ENCODE measurements around the gene DNM2. TPM values are rescaled to one million over a fixed set of nuclear protein-coding genes. Genes with fewer than 3 reads are reported as not detected.
"Not testable (repeated sequence)": the region's sequence is repeated elsewhere in the genome, so short reads cannot be mapped to it uniquely, and the experiment has no call there.

DNM2 gene
- polyA plus RNA-seq, 1 donor: 75.8 TPM

DNA sequence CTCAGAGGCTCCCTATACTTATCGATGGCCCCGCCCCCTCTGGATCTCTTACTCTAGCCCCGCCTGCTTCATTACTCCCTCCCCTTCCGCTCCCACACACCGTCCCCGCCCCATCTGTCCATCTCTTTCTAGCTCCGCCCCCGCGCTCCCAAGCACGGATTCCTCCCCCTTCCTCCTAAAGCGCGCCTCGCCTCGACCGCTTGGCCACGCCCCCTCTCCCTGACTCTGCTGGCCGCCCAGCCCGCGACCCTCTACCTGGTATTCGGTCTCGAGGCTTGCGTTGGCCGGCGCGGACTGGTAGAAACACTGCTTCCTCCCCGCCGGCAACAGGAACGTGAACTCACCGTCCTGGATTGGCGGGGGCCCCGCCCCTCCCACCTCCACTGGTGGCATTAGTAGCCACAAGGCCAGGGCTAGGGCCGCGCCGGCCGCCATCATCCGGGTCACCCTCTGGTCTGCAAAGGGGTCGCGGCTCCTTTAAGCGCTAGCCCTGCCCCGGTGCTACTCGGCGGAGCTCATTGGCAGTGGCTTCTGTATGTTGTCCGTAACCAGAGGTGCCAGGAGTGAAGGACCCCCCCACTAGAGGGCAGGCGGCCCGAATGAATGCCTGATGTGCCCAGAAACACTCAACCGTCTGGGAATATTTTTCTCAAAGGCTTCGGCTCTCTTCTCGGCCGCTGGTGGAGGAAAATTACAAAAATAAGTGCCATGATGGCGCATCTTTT lies 118.0 kb downstream of the DNM2 start, which contains the start of gene TMED1:
Gene TMED1 (minus strand): TSS at position 459 of the 725 bp plus-strand sequence. CDS start 21 bp downstream, at position 438.
- peak; percentile 90 for DNase-seq (ENCODE audit: low read depth)

DNA sequence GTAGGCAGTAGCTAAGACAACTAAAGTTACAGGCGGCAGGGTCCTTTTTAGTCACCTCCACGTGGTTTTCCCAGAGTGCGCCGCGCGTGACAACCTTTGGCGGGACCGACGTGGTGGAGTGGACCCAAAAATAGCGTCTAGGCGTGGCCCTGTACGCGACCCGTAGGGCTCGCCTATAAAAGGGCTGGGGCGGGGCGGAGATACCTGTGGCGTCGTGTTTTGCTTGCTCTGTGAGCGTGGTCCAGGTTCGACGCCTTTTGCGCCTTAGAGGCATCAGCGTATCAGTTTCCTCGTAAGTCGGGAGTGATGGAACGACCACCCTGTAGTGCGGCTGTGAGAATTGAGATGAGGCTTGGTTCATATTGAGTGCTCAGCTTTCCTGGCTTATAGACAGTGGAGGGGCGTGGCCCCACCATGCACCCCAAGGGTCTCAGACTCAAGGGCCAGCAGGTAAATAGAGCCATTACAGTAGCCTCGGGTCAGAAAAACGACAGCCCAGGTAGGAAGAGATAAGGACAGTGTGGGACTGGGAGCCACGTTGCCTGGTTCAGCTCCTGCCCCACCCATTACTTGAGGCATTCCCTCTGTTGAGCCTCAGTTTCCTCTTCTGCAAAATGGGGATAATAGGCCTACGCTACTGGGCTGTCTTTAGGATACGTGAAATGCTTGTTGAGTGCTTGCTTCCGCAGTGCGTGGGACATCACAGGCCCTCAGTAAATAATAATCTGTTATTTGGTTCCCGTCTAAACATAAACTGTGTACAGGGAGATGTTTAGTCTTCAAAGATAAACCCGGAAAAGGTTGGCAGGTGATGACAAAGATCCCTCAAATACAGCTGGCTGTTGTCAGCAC lies 118.8 kb downstream of the DNM2 start:
- DNase-seq (ENCODE audit: low read depth): no peak

DNA sequence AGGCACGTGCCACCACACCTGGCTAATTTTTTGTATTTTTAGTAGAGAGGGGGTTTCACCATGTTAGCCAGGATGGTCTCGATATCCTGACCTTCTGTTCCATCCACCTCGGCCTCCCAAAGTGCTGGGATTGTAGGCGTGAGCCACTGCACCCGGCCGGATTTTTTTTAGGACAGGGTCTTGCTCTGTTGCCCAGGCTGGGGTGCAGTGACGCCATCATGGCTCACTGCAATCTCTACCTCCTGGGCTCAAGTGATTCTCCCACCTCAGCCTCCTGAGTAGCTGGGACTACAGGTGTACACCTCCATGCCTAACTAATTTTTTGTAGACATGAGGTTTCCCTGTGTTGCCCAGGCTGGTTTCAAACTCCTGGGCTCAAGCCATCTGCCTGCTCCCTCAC lies 119.8 kb downstream of the DNM2 start:
- DNase-seq (ENCODE audit: low read depth): not testable (repeated sequence)

DNA sequence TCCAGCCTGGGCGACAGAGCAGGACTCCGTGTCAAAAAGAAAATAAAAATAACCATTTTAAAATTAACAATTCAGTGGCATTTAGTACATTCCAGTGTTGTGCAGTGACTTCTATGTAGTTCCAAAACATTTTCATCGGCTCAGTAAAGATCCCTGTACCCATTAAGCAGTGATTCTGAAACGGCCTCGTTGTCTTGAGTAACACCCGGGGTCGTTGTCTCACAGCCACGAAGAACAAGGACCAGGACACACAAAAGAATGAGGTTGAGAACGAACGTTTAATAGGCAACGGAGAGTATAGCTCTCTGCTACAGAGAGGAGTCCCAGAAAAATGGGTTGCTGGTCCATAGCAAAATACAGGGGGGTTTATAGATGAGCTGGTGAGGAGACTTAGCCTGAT lies 120.5 kb downstream of the DNM2 start:
- no peak for DNase-seq (ENCODE audit: low read depth)

DNA sequence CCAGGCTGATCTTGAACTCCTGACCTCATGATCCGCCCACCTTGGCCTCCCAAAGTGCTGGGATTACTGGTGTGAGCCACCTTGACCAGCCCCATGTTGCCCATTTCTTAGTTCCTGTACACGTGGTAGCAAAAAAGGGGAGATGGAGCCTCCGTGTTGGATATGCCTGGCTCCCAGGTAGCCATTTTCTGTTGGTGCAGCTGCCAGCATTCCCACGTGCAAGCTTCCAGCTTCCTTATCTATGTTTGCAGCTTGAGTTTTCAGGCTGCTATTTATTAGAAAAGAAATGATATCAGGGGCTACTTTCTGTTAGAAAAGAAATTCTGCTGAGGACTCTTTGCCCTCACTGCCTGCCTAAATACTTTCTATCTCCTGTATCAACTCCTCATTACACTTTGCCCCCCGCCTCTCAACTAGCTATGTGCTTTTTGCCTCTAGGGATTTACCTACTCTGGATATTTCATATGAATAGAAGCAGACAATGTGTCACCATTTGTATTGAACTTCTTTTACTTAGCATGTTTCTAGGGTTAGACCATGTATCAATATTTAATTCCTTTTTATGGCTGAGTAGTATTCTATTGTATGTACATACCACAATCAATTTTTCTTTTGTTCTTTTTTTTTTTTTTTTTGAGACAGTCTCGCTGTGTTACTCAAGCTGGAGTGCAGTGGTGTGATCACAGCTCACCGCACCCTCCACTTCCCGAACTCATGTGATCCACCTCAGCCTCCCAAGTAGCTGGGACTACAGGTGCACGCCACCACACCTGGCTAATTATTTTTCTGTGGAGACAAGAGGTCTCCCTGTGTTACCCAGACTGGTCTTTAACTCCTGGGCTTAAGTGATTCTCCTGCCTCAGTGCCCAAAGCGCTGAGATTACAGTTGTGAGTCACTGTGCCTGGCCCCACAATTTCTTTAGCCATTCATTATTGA lies 121.5 kb downstream of the DNM2 start:
- no peak for DNase-seq (ENCODE audit: low read depth)

DNA sequence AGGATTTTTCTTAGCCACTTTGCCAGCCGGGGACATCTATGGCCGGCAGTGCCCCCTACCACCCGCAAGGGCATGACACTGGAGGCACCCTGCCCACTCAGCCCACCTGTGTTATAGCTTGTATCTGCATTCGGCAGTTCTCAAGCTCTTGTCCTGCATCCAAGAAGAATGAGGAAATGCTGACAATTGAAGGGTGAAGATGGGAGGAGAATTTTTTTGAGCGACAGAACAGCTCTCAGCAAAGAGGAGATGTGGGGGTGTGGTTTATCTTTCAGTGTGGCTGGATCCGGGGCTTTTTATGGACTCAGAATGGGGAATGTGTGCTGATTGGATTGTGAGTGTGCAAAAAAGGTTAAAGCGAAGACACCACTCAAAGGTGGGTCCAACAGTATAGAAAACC lies 124.9 kb downstream of the DNM2 start:
- no peak for DNase-seq (ENCODE audit: low read depth)

DNA sequence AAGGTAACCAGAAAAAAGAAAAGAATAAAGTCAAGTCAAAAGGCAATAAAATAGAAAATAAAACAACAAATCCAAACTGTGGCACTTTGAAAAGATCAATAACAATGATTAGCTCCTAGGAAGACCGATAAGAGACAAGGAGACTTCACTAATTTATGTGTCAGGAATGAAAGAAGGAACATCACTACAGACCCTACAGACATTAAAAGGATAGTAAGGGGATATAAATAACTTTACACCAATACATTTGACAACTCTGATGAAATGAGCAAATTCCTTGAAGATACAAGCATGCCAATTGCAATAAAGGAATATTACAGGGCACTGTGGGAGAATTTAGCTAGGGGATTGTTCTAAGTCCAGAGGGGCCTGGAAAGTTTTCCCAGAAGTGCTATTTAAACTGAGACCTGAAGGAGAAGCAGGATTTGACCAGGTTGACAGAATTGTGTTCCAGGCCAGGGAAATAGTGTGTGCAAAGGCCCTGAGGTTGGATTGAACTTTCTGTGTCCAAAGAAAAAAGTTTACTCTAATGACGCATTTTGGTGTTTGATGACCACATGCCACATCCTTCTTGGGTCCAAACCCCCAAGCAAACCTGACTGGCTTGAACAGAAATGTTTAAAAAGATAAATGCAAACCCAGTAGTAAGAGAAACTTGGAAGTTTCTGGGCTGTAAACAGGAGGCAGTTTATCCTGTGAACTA lies 128.8 kb downstream of the DNM2 start:
- DNase-seq (ENCODE audit: low read depth): no peak

DNA sequence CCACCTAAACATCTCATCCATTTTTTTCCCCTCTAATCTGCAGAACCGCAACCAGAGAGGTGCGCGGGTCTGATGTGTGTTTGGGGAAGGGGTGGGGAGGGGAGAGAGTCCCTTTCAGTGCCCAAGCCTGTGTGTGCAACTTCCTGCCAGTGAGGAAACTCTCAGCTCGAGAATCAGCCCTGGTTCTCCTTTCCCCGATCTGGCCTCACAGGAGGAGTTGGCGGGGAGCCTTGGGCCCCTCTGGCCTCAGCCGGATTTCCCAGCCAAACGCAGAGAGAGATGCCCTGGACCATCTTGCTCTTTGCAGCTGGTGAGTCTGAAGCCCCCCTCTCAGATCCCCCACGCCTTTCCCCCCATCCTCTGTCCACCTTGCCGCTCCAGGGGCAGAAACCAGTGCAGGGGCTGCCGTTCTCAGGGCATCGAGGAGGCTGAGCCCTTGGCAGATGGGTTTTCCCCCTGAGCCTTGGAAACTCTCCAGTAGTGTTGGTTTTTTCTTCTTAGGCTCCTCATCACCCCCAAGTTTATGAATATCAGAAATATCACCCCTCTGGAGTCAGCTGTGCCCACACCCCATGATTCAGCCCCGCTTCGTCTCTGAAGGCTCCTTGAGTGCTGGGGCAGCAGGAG lies 130.5 kb downstream of the DNM2 start, which contains the start of gene C19orf38:
Gene C19orf38 (plus strand): TSS at position 186 of the 627 bp plus-strand sequence. CDS start 94 bp downstream, at position 280.
- DNase-seq (ENCODE audit: low read depth): no peak

DNA sequence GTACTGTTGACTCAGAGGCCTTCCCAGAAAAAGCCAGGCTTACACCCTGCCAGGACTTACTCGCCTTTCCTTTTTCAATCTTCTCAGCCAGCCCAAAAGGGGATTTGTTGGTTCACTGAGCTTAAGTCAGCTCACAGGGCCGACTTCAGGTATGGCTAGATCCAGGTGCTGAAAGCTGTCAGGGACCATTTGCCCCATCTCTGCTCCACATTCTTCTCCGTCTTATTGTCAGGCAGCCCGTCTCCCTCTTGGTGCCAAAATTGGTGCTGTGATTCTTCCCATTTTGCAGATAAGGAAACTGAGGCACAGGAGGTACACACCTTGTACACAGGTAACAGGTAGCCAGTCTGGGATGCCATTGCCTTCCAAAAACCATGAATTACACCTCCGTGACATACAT lies 132.8 kb downstream of the DNM2 start:
- DNase-seq (ENCODE audit: low read depth): no peak

DNA sequence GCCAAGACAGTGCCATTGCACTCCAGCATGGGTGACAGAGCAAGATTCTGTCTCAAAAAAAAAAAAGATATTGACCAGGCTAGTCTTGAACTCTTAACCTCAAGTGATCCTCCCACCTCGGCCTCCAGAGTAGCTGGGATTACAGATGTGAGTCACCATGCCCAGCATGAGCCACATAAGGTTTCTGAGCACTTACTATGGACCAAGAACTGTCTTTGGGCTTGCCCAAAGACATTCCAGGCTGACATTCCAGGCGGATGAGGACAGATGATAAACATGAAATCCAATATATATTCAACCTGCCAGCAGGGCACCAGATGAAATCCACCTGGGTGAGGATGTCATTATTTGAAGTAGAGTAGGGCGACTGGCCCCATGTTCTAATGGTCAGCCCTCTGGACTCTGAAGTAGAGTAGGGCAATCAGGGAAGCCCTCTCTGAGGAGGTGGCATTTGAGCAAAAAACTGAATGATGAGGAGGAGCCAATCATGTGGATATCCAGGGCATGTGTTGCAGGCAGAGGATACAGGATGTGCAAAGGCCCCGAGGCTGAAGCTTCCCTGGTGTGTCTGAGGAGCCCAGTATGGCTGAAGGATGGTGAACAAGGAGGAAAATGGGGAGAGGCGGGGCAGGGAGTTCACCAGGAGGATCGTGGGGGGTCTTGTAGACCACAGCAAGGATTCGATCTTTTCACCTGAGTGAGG lies 134.4 kb downstream of the DNM2 start:
- DNase-seq (ENCODE audit: low read depth): no peak

DNA sequence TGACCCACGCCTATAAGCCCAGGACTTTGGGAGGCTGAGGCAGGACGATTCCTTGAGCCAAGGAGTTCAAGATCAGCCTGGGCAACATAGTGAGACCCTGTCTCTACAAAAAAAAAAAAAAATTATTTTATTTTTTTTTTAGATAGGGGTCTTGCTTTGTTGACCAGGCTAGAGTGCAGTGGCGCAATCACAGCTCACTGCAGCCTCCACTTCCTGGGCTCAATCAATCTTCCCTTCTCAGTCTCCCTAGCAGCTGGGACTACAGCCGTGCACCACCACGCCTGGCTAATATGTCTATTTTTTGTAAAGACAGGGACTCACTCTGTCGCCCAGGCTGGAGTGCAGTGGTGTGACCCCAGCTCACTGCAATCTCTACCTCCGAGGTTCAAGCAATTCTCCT lies 135.1 kb downstream of the DNM2 start:
- no peak for DNase-seq (ENCODE audit: low read depth)

DNA sequence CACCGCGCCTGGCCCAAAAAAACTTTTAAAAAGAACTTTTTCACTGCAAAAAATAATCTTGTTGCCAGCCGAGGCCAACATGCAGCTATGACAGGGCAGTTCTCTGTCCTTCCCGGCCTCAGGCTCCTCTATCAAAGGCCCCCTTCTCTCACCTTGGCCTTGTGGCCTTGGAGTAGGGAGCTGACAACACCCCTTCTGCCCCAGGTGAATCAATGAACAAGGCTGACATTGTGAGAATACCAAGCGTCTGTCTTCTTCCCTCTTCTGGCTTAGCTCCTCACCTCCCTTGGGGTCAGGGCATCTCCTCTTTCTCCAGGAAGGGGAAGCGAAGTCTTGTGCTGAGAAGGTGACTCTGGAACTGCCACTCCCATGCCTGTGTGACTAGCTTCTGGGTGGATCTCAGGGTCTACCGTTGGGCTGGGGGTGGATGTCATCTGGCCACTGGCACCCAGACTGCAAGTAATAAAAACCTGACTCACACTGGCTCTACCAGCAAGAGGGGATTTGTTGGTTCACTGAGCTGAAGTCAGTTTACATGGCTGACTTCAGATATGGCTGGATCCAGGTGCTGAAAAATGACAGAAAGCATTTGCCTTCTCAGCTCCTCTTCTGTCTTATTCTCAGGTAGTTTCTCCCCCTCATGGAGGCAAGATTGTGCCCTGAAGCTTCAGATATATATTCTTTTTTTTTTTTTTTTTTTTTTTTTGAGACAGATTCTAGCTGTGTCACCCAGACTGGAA lies 136.6 kb downstream of the DNM2 start:
- DNase-seq (ENCODE audit: low read depth): no peak

DNA sequence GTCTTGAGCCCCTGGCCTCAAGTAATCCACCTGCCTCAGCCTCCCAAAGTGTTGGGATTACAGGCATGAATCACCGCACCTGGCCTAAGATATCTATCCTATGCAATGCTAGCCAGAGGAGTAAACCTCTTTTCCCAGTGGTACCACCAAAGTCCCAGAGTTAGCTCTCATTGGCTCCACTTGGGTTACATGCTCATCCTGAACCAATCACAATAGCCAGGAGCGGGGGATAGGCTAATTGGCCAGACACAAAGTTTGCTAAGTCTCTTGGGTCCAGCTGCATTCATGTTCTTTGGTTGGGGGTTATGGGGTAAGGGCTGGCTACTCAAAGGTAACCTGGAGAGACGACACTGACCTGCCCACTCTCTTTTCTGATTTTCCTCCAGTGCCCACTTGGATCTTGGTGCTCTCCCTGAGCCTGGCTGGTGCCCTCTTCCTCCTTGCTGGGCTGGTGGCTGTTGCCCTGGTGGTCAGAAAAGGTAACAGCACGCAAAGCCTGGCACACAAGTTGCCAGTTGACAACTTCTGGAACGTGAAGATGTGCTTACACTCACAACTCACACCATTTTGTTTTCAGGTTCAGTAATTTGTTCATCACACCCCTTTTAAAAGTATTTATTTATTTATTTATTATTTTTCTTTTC lies 138.1 kb downstream of the DNM2 start:
- no peak for DNase-seq (ENCODE audit: low read depth)

DNA sequence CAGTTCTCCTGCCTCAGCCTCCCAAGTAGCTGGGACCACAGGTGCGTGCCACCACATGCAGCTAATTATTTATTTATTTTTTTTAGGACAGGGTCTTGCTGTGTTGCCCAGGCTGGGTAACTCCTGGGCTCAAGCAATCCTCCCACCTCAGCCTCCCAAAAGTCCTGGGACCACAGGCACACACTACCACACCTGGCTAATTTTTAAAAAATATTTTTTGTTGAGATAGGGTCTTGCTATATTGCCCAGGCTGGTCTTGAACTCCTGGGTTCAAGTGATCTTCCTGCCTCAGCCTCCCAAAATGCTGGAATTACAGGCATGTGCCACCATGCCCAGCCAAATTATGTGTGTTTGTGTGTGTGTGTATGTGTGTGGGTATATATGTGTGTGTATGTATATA lies 139.0 kb downstream of the DNM2 start:
- not testable (repeated sequence) for DNase-seq (ENCODE audit: low read depth)

DNA sequence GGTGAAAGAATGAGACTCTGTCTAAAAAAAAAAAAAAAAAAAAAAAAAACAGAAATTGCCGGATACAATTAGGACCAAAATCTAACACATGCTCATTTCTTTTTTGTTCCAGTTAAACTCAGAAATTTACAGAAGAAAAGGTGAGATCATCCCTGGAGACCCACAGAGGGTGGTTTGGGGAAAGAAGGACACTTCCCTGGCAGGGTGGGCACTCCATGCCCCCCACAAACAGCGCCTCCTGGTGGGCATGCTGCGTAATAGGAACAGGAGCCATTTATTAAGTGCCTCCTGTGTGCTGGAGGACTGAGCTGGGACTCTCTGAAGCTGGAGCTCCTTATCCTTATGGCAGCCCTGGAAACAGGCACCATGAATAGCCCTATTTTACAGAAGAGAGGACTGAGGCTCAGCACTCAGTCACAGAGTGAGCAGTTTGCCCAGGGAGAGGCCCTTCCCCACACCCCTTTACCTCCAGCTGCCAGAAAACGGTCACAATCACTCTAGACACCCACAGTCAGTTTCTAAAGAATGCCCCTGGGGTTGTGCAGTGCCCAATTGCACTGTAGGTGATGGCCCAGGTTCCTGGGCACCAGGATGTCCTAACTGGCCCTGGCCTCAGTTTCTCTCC lies 140.4 kb downstream of the DNM2 start:
- DNase-seq (ENCODE audit: low read depth): no peak

DNA sequence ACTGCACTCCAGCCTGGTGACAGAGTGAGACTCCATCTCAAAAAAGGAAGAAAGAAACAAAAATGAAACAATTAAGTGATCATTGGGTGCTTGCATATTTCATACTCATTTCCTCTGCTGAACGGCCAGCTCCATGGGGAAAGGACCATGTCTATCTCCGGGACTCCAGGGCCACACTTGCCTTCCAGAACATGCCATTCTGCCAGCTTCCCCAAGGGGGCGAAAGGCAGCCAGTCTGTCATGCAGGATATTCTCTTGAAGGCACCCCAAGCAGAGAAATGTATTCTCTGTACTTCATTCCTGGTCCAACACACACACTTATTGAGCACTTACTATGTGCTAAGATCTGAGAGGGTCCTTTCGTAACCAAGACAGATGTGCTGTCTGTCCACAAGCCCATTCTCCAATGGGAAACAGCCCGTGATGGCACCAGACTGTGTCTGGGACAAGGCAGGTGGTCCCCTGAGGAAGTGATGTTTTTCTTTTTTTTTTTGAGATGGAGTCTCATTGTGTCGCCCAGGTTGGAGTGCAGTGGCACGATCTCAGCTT lies 143.3 kb downstream of the DNM2 start:
- no peak for DNase-seq (ENCODE audit: low read depth)

DNA sequence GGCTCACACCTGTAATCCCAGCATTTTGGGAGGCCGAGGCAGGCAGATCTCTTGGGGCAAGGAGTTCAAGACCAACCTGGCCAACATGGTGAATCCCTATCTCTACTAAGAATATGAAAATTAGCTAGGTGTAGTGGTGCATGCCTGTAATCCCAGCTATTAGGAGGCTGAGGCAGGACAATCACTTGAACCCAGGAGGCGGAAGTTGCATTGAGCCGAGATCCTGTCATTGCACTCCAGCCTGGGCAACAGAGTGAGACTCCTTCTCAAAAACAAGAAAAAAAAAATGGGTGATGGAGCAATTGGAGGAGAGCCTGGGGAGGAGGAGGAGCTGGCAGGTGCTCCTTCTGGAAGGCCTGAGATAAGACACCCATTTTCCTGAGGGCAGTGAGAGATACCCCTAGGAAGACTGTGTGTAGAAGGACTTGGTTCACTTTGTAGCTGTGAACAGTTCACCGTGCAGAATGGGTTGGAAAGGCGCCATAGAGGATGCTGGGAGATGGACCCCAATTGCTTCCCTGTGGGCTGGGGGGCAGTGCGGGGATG lies 144.8 kb downstream of the DNM2 start:
- DNase-seq (ENCODE audit: low read depth): no peak
